K562 (cell line): ENCODE measurements around the gene PIGK. TPM values are rescaled to one million over a fixed set of nuclear protein-coding genes. Genes with fewer than 3 reads are reported as not detected.

Source experiments
- ATF1 ChIP-seq, 2 experiments: fragments of 450-650 bp in 1 of 2; IDR thresholded peaks; 2 replicates each; pipeline ENCODE4 v1.6.1; 2016; ENCODE audit warnings: missing compliant biosample characterization in 1 of 2, missing genetic modification characterization in 1 of 2
- DIDO1 ChIP-seq: fragments of 450-650 bp; IDR thresholded peaks from 2 replicates; pipeline ENCODE4 v1.6.1; 2016; ENCODE audit warnings: low read depth, missing biosample characterization, missing genetic modification characterization
- FUS ChIP-seq: fragments of 200-400 bp; formaldehyde crosslinking; optimal IDR thresholded peaks from 2 replicates; pipeline ENCODE3; 2017; ENCODE audit warnings: low read depth, low read length
- KAT8 ChIP-seq: fragments of 450-650 bp; IDR thresholded peaks from 2 replicates; pipeline ENCODE4 v1.6.1; 2016; ENCODE audit warnings: low read depth, mild to moderate bottlenecking
- MAFK ChIP-seq: IDR thresholded peaks from 2 replicates; pipeline ENCODE4 v1.6.1; 2011; ENCODE audit warnings: low read length, improper control_type of control experiment
- PCBP2 ChIP-seq: fragments of 200-400 bp; formaldehyde crosslinking; IDR thresholded peaks from 2 replicates; pipeline ENCODE4 v1.6.1; 2018; ENCODE audit warnings: low read length, low read depth, mild to moderate bottlenecking, moderate library complexity; ENCODE audit not compliant: poor library complexity, severe bottlenecking
- PHTF2 ChIP-seq: fragments of 250-450 bp; sonication (Bioruptor Pico); IDR thresholded peaks from 2 replicates; pipeline ENCODE4 v1.5.0; 2021; ENCODE audit warnings: mild to moderate bottlenecking
- RAD51 ChIP-seq: fragments of 450-650 bp; IDR thresholded peaks from 2 replicates; pipeline ENCODE4 v1.7.1; 2016; ENCODE audit warnings: low read depth, mild to moderate bottlenecking, borderline replicate concordance
- RNF2 ChIP-seq: sonication (generic); IDR thresholded peaks from 2 replicates; pipeline ENCODE4 v1.6.1; 2016
- SRSF7 ChIP-seq: fragments of 200-400 bp; formaldehyde crosslinking; optimal IDR thresholded peaks from 2 replicates; pipeline ENCODE3; 2017; ENCODE audit warnings: mild to moderate bottlenecking, low read depth, low read length
- TEAD2 ChIP-seq: fragments of 450-650 bp; IDR thresholded peaks from 2 replicates; pipeline ENCODE4 v1.6.1; 2016; ENCODE audit warnings: missing genetic modification characterization, control low read depth, missing compliant biosample characterization
- ZFP1 ChIP-seq: fragments of 450-650 bp; formaldehyde crosslinking; IDR thresholded peaks from 2 replicates; pipeline ENCODE4 v1.4.0; 2020; ENCODE audit warnings: mild to moderate bottlenecking, mixed read lengths
- ZFP36 ChIP-seq: fragments of 150-350 bp; IDR thresholded peaks from 2 replicates; pipeline ENCODE4 v1.6.1; 2018; ENCODE audit warnings: low read length, low read depth; ENCODE audit not compliant: partially characterized antibody
- ZNF143 ChIP-seq: sonication (generic); formaldehyde crosslinking; IDR thresholded peaks from 2 replicates; pipeline ENCODE4 v1.9.0; 2022; ENCODE audit warnings: mild to moderate bottlenecking, missing genetic modification reagents
- ZNF23 ChIP-seq: fragments of 250-450 bp; sonication (Bioruptor Pico); IDR thresholded peaks from 2 replicates; pipeline ENCODE4 v1.4.0; 2020; ENCODE audit warnings: mild to moderate bottlenecking
- ZNF707 ChIP-seq: fragments of 250-450 bp; sonication (Bioruptor Pico); conservative IDR thresholded peaks from 2 replicates; pipeline ENCODE4 v1.8.0; 2022; ENCODE audit warnings: inconsistent platforms, mild to moderate bottlenecking, moderate library complexity
- ZSCAN29 ChIP-seq: fragments of 450-650 bp; IDR thresholded peaks from 2 replicates; pipeline ENCODE4 v1.6.1; 2017
- polyA plus RNA-seq, 8 experiments: library from polyadenylated mRNA; depleted of rRNA in 4 of 8; stranded (reverse) in 5 of 8; unstranded in 3 of 8; fragments of >200 nt; fragmentation: Nextera tagmentation in 2 of 8; fragmentation: Illumina TruSeq in 1 of 8; extraction: Ambion mirVana in 2 of 8; extraction: Trizol in 1 of 8; gene quantifications; 2 replicates each; pipeline versions ENCODE4 v1.2.1 to v1.2.3, GENCODE V29; 2011 to 2014; ENCODE audit warnings: inconsistent platforms in 1 of 8, missing spikeins in 1 of 8
- total RNA-seq, 7 experiments: library from RNA; depleted of rRNA in 6 of 7; stranded (reverse); fragments of >200 nt in 6 of 7; fragmentation: Illumina TruSeq in 2 of 7; extraction: Trizol in 2 of 7; gene quantifications; 2 replicates each; pipeline versions ENCODE4 v1.2.1 to v1.2.3, GENCODE V29; 2011 to 2021; ENCODE audit warnings: low replicate concordance in 1 of 7
- TF ChIP-seq, protein P1 (sequence below): sonication (generic); formaldehyde crosslinking; IDR thresholded peaks from 2 replicates; pipeline ENCODE4 v1.8.1; 2023; ENCODE audit warnings: mild to moderate bottlenecking, missing genetic modification reagents
- TF ChIP-seq, protein P2 (sequence below): sonication (generic); formaldehyde crosslinking; IDR thresholded peaks from 2 replicates; pipeline ENCODE4 v1.8.0; 2022; ENCODE audit warnings: missing genetic modification reagents, mild to moderate bottlenecking, moderate library complexity, borderline replicate concordance
- TF ChIP-seq, protein P3 (sequence below): fragments of 450-650 bp; IDR thresholded peaks from 2 replicates; pipeline ENCODE4 v1.6.1; 2016; ENCODE audit warnings: low read depth, mild to moderate bottlenecking, moderate library complexity
- TF ChIP-seq, protein P4 (sequence below), 2 experiments: fragments of 450-650 bp in 1 of 2; IDR thresholded peaks; 2 replicates each; pipeline ENCODE4 v1.6.1; 2011 to 2017; ENCODE audit warnings: low read depth in 2 of 2, antibody characterized with exemption in 1 of 2, borderline replicate concordance in 1 of 2, low read length in 1 of 2, mild to moderate bottlenecking in 1 of 2, mixed read lengths in 1 of 2; ENCODE audit not compliant: control insufficient read depth in 1 of 2
- TF ChIP-seq, protein P5 (sequence below): fragments of 250-450 bp; sonication (Bioruptor Pico); IDR thresholded peaks from 2 replicates; pipeline ENCODE4 v1.9.0; 2021; ENCODE audit warnings: mild to moderate bottlenecking

The PIGK gene
- total and polyA plus RNA-seq, 9 of the 15 experiments (the other 6 are each of a cell fraction or from before 2014, with no cell fraction given) = 15.7 to 59.5 (median 29.9) TPM

DNA sequence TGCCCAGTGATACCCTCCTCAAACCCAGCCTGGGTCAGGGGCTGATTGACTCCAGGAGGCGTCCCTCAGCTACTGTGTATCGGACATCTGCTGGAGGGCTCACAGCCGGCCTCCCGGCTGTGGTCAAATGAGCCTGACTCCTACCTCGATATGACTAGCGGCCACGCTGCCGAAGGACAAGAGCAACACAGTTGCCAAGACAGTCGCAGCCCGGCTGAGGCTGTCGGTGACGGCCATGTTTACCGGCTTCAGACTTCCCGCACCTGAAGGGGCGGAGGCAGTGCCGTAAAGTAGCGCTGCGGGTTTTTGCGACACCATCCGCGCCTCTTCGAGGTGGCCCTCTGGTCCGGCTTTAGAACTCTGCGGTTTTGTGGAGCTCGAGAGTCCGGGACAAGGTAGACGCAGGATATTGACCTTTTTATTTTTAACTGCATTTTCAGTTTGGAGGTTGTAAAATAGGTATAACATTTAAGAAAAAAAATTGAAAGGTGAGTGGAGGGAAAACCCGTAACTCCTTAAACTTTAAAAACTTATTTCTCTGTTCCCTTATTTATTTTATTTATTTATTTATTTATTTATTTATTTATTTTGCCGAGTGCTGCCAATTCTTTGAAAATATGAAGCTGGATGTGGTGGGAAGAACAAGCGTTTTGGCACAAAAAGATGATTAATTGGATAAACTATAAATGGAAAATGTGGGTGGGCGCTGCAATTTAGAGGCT, at the start of gene PIGK (continued):
- TF ChIP-seq TEAD2 (tag) (no peak), FUS (no peak), ZNF707 (CRISPR knock-in tag) (no peak), SRSF7 (no peak), RAD51 (no peak), ZFP36 (peak; percentile 7), KAT8 (no peak), RNF2 (no peak; the same call in 1 of the 2 replicates), ZNF23 (CRISPR knock-in tag) (no peak), PCBP2 (no peak), ZFP1 (CRISPR knock-in tag) (no peak), ATF1 (CRISPR knock-in tag; IDR thresholded peaks at IDR 0.05) (no peak), ATF1 (tag; IDR thresholded peaks at IDR 0.05) (peak; percentile 35; the same call in 1 of the 2 replicates), ZNF143 (CRISPR knock-in tag) (no peak), DIDO1 (no peak), PHTF2 (no peak), MAFK (no peak), ZSCAN29 (no peak)
- TF ChIP-seq, protein P1, sequence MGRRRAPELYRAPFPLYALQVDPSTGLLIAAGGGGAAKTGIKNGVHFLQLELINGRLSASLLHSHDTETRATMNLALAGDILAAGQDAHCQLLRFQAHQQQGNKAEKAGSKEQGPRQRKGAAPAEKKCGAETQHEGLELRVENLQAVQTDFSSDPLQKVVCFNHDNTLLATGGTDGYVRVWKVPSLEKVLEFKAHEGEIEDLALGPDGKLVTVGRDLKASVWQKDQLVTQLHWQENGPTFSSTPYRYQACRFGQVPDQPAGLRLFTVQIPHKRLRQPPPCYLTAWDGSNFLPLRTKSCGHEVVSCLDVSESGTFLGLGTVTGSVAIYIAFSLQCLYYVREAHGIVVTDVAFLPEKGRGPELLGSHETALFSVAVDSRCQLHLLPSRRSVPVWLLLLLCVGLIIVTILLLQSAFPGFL (CRISPR knock-in tag) = no peak
- TF ChIP-seq, protein P2, sequence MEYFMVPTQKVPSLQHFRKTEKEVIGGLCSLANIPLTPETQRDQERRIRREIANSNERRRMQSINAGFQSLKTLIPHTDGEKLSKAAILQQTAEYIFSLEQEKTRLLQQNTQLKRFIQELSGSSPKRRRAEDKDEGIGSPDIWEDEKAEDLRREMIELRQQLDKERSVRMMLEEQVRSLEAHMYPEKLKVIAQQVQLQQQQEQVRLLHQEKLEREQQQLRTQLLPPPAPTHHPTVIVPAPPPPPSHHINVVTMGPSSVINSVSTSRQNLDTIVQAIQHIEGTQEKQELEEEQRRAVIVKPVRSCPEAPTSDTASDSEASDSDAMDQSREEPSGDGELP = peak; percentile 69
- TF ChIP-seq, protein P3, sequence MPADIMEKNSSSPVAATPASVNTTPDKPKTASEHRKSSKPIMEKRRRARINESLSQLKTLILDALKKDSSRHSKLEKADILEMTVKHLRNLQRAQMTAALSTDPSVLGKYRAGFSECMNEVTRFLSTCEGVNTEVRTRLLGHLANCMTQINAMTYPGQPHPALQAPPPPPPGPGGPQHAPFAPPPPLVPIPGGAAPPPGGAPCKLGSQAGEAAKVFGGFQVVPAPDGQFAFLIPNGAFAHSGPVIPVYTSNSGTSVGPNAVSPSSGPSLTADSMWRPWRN = no peak
- TF ChIP-seq, protein P4, sequence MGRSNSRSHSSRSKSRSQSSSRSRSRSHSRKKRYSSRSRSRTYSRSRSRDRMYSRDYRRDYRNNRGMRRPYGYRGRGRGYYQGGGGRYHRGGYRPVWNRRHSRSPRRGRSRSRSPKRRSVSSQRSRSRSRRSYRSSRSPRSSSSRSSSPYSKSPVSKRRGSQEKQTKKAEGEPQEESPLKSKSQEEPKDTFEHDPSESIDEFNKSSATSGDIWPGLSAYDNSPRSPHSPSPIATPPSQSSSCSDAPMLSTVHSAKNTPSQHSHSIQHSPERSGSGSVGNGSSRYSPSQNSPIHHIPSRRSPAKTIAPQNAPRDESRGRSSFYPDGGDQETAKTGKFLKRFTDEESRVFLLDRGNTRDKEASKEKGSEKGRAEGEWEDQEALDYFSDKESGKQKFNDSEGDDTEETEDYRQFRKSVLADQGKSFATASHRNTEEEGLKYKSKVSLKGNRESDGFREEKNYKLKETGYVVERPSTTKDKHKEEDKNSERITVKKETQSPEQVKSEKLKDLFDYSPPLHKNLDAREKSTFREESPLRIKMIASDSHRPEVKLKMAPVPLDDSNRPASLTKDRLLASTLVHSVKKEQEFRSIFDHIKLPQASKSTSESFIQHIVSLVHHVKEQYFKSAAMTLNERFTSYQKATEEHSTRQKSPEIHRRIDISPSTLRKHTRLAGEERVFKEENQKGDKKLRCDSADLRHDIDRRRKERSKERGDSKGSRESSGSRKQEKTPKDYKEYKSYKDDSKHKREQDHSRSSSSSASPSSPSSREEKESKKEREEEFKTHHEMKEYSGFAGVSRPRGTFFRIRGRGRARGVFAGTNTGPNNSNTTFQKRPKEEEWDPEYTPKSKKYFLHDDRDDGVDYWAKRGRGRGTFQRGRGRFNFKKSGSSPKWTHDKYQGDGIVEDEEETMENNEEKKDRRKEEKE (IDR thresholded peaks at IDR 0.05; ENCODE audit: borderline replicate concordance in 1 of 2, control insufficient read depth in 1 of 2, low read depth in 2 of 2, low read length in 1 of 2) = no peak
- TF ChIP-seq, protein P5, sequence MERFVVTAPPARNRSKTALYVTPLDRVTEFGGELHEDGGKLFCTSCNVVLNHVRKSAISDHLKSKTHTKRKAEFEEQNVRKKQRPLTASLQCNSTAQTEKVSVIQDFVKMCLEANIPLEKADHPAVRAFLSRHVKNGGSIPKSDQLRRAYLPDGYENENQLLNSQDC (CRISPR knock-in tag) = no peak
